Lower lobe of right lung (tissue), 2 donors: ENCODE measurements around the gene CDX2. TPM values are rescaled to one million over a fixed set of nuclear protein-coding genes. Genes with fewer than 3 reads are reported as not detected.

ENCODE experiments used
- ATAC-seq, 2 donors: fragments of 200-7000 bp; cut with Tn5 transposase; one replicate each; pipeline ENCODE4 v1.9.1; 2020 to 2022; ENCODE audit warnings: mild to moderate bottlenecking in 2 of 2, moderate library complexity in 2 of 2
- DNase-seq: peaks from one replicate; pipeline ENCODE4 v3.0.0-alpha.2; 2020
- H3K27ac ChIP-seq: fragments of 200-600 bp; one replicate; pipeline ENCODE4 v1.8.0; 2022
- H3K27me3 ChIP-seq: fragments of 200-600 bp; one replicate; pipeline ENCODE4 v1.8.0; 2022; ENCODE audit warnings: low read depth
- H3K36me3 ChIP-seq: fragments of 200-600 bp; one replicate; pipeline ENCODE4 v1.8.0; 2022; ENCODE audit warnings: mild to moderate bottlenecking
- H3K4me1 ChIP-seq: fragments of 200-600 bp; one replicate; pipeline ENCODE4 v1.8.0; 2022
- H3K4me3 ChIP-seq: fragments of 200-600 bp; one replicate; pipeline ENCODE4 v1.8.0; 2022; ENCODE audit warnings: mild to moderate bottlenecking
- H3K9me3 ChIP-seq: fragments of 200-600 bp; one replicate; pipeline ENCODE4 v1.8.0; 2022
- intact Hi-C: fragments of 100-400 bp; cut with DNase I; formaldehyde crosslinking; loops from one replicate; pipeline ENCODE4 v1.11.0; 2022
- total RNA-seq: library from RNA; stranded (reverse); fragmentation: NEBNext Ultra II Directional; extraction: Animal tissue kit (Norgen Biotek cat#: 25700); gene quantifications from one replicate; pipeline ENCODE4 v1.2.1, GENCODE V29; 2021
- TF ChIP-seq, protein P1 (sequence below): fragments of 200-600 bp; IDR thresholded peaks from one replicate; pipeline ENCODE4 v1.8.0; 2022; ENCODE audit warnings: antibody characterized with exemption, mild to moderate bottlenecking
- donor health status: DM: no; HTN: yes; CAD: no; lungs with severe emphysema.

CDX2 gene
- total RNA-seq, 1 donor from 2014 or later, result not detected

DNA sequence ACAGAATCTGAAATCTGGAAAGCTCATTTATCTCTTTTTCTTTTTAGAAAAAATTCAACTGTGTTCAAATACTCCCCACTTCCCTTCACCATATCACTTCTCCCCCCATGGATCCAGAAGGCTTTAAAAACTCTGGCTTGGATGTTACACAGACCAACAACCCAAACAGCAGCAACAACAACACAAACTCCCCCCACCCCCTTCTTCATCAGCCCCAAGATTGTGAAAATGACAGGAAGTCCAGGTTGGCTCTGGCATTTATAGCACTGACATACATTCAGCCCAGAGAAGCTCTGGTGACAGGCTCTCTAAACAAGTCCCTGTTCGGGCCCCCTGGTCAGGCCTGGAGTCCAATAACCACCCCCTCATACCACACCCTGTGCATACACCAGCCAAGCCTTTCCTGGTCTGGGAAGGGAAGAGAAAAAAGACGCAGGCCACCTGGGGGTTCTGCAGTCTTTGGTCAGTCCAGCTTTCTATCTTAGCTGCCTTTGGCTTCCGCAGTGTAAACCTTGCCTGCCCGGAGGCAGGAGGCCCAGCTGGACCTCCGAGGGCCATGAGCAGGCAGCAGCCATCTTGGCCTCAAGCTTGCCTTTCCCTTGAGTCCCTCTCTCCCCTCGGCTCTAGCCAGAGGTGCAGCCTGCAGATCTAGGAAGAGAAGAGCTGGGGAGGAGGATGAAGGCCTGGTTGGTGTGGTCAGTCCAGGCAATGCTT is 6.8 kb downstream of the CDX2 start:
- intact Hi-C loops, result no loop called here
- no peak for ATAC-seq

DNA sequence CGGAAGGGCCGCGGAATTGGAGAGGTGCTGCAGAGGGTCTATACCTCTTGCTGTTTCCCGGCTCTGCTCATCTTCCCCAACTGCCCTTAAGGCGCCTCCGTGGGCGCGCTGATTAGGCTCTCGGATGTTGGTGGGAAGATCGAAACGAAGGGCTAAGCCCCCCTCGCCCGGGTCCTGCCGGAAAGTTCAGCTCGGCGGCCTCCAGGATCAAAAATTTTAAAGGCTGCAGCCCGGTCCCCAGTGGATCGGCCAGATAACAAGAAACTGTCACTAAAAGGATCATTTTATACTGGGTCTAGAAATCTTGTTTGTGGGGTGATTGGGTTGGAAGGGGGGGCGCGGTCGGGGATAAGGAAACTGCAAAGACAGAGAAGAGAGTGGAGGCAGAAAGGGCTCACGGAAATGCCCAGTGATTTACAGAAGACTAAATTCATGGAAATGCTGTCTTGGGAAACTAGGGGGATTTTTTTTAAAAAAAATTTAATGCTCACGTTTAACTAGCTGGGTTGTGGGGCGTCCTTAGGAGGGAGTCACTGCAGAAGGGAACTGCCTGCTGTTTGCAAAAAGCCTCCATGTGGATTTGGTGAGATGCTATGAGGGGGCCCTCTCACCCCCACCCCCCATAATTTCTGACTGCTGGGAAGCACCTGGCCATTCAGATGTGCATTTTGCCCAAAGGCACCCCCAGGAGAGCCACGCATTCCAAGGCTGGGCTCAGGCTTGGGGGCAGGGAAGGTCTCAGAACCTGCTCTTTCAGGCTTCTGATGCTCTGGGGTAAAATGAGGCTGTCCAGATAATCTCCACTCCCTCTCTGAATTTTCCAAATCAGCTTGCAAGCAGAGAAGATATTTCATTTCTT is 7.7 kb downstream of the CDX2 start:
- ATAC-seq, result no peak

More for the DNA sequence above, 6.8 kb downstream of the CDX2 start:
- no peaks in the 10 kb centered on the region for H3K36me3 ChIP-seq
- no peak overlapping the region for H3K4me3 ChIP-seq
- DNase-seq, result no peak
- peaks cover 29% of the 10 kb centered on the region for H3K4me1 ChIP-seq
- peaks cover 98% of the 10 kb centered on the region for H3K27me3 ChIP-seq
- no peak overlapping the region for H3K27ac ChIP-seq
- TF ChIP-seq, protein P1, sequence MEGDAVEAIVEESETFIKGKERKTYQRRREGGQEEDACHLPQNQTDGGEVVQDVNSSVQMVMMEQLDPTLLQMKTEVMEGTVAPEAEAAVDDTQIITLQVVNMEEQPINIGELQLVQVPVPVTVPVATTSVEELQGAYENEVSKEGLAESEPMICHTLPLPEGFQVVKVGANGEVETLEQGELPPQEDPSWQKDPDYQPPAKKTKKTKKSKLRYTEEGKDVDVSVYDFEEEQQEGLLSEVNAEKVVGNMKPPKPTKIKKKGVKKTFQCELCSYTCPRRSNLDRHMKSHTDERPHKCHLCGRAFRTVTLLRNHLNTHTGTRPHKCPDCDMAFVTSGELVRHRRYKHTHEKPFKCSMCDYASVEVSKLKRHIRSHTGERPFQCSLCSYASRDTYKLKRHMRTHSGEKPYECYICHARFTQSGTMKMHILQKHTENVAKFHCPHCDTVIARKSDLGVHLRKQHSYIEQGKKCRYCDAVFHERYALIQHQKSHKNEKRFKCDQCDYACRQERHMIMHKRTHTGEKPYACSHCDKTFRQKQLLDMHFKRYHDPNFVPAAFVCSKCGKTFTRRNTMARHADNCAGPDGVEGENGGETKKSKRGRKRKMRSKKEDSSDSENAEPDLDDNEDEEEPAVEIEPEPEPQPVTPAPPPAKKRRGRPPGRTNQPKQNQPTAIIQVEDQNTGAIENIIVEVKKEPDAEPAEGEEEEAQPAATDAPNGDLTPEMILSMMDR, result no peak
- H3K9me3 ChIP-seq, result no peaks in the 10 kb centered on the region

DNA sequence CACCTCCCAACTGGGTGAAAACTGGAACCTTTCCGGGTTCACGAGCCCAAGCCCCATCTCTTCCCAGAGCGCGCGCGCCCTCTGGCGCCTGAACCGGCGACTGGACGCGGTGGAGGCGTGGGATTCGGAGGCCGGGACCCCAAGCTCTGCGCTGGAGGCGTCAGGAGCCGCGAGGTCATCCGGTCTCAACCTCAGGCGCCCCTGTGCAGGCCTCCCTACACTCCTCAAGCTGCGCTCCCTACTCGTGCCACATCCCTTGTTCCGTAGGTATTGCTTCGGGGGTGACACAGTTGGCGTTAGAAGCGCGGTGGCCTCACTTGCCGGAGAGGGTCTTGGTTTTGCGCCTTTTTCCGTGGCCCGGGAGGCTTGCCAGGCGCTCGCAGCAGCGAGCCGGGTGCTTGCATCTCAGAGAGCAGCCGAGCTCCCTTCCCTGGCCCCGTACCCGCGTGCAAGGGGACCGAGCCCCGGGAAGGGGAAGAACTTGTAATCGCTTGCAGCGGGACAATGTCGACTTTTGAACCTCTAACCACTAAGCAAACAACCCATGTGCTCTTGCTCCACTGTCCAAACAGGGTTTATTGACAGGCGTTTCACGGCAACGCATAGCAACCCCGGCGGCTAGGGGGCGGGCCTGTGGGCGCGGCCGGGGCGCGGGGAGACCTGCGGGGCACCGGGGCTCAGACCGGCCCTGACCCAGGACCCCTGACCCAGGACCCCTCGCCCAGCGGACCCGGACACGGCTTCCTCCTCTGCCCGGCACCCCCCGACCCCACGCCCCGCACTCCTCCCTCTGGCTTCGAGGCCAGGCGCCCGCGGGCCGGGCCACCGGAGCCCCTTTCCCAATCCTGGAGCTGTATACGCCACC is 8.5 kb downstream of the CDX2 start:
- peak overlapping the region; percentile 45 for H3K4me3 ChIP-seq
- peaks cover 19% of the 10 kb centered on the region for H3K4me1 ChIP-seq
- no peak overlapping the region for H3K27ac ChIP-seq
- ATAC-seq (peak; percentile 91 to 96), DNase-seq (peak; percentile 72)
- H3K27me3 ChIP-seq, result peaks cover 98% of the 10 kb centered on the region
- H3K9me3 ChIP-seq, result no peaks in the 10 kb centered on the region
- TF ChIP-seq, protein P1, result peak; percentile 41
- intact Hi-C loops, result no loop called here
- no peaks in the 10 kb centered on the region for H3K36me3 ChIP-seq

More for the DNA sequence above, 7.7 kb downstream of the CDX2 start:
- Histone ChIP-seq H3K9me3 (no peaks in the 10 kb centered on the region), H3K27ac (no peak overlapping the region), H3K36me3 (no peaks in the 10 kb centered on the region), H3K4me3 (peak overlapping the region; percentile 45), H3K27me3 (peaks cover 98% of the 10 kb centered on the region), H3K4me1 (peaks cover 24% of the 10 kb centered on the region)
- intact Hi-C loops, result no loop called here
- DNase-seq, result no peak
- TF ChIP-seq, protein P1, result no peak

DNA sequence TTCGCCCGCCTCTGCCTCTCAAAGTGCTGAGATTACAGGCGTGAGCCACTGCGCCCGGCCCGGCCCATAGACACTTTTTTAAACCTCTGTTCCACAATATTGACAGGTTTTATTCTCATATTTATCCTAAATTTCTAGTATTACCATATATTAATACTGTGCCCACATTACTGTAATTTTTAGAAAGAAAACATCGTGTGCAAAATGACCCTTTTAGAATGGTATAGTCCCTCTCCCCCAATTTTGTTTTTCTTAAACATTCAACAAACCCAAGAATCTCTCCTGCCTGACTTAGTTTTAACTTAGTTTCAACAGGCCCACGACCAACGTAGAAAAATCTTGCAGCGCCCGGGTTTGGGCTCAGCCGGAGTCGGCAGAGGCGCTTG is 9.1 kb downstream of the CDX2 start:
- Histone ChIP-seq H3K4me1 (peaks cover 19% of the 10 kb centered on the region), H3K36me3 (no peaks in the 10 kb centered on the region), H3K27ac (no peak overlapping the region), H3K4me3 (peak overlapping the region; percentile 45), H3K27me3 (peaks cover 98% of the 10 kb centered on the region), H3K9me3 (no peaks in the 10 kb centered on the region)
- ATAC-seq (no peak), DNase-seq (no peak)
- TF ChIP-seq, protein P1, result no peak
- intact Hi-C loops, result no loop called here
